Skin epidermis (tissue), 12 donors: Measurements from ENCODE around the gene TET2.
A peak's percentile ranks its signal among the peaks of the same experiment; 100 is the strongest.
"Not testable (repeated sequence)": the region's sequence is repeated elsewhere in the genome, so short reads cannot be mapped to it uniquely, and the experiment has no call there.

Experiments used
- H3K27ac ChIP-seq, 21 experiments: fragments of 200-600 bp; sonication (generic) in 11 of 21; one replicate each; pipeline ENCODE4 v1.5.0; 2020; ENCODE audit warnings: mild to moderate bottlenecking in 3 of 21, inconsistent platforms in 2 of 21, moderate library complexity in 2 of 21
- H3K4me3 ChIP-seq, 7 experiments: fragments of 200-600 bp; sonication (generic) in 2 of 7; one replicate each; pipeline ENCODE4 v1.5.0; 2020; ENCODE audit warnings: inconsistent platforms in 2 of 7, mild to moderate bottlenecking in 2 of 7, moderate library complexity in 1 of 7

TET2 gene

GRCh38 chr4:105276361-105277104 lies 129.9 kb downstream of the TET2 start:
- H3K27ac ChIP-seq: no peak overlapping the region
- H3K4me3 ChIP-seq: no peak overlapping the region

DNA sequence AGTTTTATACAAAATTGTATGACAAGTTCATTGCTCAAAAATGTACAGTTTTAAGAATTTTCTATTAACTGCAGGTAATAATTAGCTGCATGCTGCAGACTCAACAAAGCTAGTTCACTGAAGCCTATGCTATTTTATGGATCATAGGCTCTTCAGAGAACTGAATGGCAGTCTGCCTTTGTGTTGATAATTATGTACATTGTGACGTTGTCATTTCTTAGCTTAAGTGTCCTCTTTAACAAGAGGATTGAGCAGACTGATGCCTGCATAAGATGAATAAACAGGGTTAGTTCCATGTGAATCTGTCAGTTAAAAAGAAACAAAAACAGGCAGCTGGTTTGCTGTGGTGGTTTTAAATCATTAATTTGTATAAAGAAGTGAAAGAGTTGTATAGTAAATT lies 131.0 kb downstream of the TET2 start:
- no peak overlapping the region for H3K4me3 ChIP-seq
- no peak overlapping the region for H3K27ac ChIP-seq

- no peak overlapping the region for H3K27ac ChIP-seq
- H3K4me3 ChIP-seq: no peak overlapping the region
These were observed 132.6 kb downstream of the TET2 start for GRCh38 chr4:105279314-105279713.

DNA sequence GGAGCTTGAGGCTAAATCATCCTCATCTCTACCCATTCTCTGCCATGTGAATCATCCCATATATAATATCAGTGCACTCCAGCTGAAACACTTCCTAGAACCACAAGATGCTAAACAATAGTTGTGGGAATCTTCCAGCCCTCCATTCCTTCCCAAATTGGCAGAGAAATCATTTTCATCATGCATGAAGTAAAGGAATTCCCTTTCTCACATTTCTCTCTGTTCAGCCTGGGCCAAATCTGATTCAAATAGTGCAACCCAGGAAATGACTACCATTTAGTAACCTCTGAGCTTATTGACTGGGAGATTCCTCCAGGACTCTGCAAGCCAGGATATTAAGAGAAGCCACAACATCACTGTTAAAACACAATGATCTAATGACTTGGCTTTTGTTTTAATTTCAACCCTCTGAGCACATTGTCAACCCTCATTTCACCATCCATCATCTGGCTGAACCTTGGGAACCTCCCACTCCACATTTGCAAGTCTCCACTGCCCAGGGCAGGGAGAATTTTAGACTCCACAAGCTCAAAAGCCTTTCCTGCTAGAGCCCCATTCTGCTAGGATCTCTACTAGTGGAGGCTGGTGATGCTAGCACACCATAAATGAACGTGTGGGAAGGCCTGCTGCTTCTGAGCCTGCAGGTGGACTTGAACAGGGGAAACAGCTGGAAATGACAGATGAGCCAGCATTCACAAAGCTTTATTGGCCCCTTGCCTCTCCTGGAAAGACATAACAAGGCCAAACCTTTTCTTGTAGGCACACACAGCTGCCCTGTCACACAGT lies 133.9 kb downstream of the TET2 start:
- no peak overlapping the region for H3K27ac ChIP-seq

GRCh38 chr4:105281124-105281415 lies 134.4 kb downstream of the TET2 start:
- H3K4me3 ChIP-seq: no peak overlapping the region
- no peak overlapping the region for H3K27ac ChIP-seq

More for the DNA sequence above, 133.9 kb downstream of the TET2 start:
- H3K4me3 ChIP-seq: no peak overlapping the region

- Histone ChIP-seq H3K4me3 (no peak overlapping the region), H3K27ac (no peak overlapping the region)
These were observed 135.8 kb downstream of the TET2 start for GRCh38 chr4:105282489-105282888.

GRCh38 chr4:105283501-105283900 lies 136.8 kb downstream of the TET2 start:
- no peak overlapping the region for H3K27ac ChIP-seq
- no peak overlapping the region for H3K4me3 ChIP-seq

- Histone ChIP-seq H3K4me3 (no peak overlapping the region), H3K27ac (no peak overlapping the region)
These were observed 141.4 kb downstream of the TET2 start for GRCh38 chr4:105288121-105288520.

DNA sequence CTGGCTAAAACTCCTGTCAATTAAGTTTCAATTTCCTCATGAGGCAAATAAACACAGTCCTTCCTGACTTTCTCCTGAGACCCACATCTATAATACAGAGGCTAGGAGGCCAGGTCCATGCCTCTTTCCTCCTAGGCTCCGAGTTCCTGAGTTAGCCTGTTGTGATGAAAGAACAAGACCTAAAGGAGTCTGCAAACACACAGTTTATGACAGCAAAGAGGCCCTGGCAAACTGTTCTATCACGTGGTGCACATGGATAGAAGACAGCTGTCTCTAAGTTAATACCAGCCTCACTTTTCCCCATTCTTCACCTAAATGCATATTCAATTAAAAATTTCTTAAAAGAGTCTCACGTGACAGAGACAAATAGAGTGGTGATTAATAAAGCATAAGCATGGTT lies 145.2 kb downstream of the TET2 start:
- H3K27ac ChIP-seq: no peak overlapping the region
- H3K4me3 ChIP-seq: no peak overlapping the region

DNA sequence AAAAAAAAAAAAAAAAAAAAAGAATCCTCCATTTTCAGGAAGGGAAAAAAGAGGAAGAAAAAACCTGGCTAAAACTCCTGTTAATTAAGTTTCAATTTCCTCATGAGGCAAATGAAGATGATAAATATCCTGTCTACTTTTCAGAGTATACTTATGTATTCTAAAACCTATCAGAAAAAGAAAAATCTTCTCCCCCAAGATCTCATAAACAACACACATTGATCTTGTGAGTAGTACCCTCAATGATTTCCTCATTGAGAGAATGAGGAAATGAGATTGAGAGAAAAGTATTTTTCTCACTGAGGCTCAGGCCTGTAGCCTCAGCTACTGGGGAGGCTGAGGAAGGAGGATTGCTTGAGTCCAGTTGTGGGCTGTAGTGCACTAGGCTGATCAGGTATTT lies 146.7 kb downstream of the TET2 start:
- Histone ChIP-seq H3K4me3 (no peak overlapping the region), H3K27ac (peak overlapping the region in 1 of 21 experiments; percentile 24)

DNA sequence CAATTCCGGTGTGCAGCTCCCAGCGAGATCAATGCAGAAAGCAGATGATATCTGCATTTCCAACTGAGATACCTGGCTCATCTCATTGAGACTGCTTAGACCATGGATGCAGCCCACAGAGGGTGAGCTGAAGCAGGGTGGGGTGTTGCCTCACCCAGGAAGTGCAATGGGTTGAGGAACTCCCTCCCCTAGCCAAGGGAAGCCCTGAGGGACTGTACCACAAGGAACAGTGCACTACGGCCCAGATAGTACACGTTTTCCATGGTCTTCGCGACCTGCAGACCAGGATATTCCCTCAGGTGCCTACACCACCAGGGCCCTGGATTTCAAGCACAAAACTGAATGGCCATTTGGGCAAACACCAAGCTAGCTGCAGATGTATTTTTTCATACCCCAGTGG lies 150.0 kb downstream of the TET2 start:
- Histone ChIP-seq H3K27ac (no peak overlapping the region), H3K4me3 (no peak overlapping the region)

DNA sequence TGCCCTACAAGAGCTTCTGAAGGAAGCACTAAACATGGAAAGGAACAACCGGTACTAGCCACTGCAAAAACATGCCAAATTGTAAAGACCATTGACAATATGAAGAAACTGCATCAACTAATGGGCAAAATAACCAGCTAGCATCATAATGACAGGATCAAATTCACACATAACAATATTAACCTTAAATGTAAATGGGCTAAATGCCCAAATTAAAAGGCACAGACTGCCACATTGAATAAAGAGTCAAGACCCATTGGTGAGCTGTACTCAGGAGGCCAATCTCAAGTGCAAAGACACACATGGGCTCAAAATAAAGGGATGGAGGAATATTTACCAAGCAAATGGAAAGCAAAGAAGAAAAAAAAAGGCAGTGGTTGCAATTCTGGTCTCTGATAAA lies 152.4 kb downstream of the TET2 start:
- not testable (repeated sequence) for H3K4me3 ChIP-seq, H3K27ac ChIP-seq

DNA sequence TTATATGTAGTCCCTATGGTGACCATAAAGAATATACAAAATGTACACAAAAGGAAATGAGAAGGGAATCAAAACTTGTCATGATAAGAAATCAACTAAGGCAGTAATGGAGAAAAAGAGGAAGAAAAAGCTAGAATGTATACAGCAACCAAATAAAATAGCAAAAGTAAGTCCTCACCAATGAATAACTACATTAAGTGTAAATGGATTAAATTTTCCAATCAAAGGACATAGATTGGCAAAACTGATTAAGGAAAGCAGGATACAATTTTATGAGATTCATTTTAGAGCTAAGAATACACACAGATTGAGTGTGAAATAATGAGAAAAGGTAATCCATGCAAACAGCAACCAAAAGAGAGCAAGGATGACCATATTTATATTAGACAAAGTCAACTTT lies 157.4 kb downstream of the TET2 start:
- H3K4me3 ChIP-seq: no peak overlapping the region
- no peak overlapping the region for H3K27ac ChIP-seq

DNA sequence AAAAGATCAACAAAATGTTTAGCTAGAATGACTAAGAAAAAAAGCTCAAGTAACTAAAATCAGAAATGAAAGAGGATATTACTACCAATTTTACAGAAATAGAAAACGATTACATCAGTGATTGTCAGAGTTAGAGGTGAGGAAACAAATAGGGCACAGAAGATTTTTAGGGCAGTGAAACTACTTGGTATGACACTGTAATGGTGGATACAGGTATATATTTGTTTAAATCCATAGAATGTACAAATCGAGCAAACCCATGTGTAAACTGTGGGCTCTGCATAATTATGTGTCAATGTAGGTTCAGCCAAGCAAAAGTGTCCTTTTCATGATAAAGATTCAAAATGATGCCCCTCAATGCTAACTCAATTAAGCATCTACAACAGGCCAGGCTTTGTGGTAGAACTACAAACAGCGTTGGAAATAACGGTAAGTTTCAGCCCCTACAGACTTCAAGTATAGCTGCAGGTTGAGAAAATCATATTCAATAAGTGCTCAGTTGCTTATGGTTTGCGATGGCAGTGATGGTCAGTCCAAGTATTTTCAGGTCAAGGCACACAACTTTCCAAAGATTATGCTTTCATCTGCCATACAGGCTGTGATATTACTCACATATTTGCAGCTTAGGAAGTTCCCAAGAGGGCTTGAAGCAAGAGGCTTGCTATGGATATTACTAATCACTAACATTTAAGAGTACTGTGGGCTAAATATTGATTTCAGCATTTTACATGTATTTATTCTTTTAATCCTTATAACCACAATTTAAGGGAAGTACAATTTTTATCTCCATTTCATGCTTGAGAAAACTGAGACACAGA lies 158.6 kb downstream of the TET2 start:
- H3K27ac ChIP-seq: peak overlapping the region in 1 of 21 experiments; percentile 13

GRCh38 chr4:105306158-105306781 lies 159.6 kb downstream of the TET2 start:
- no peak overlapping the region for H3K27ac ChIP-seq
- no peak overlapping the region for H3K4me3 ChIP-seq

More for the DNA sequence above, 158.6 kb downstream of the TET2 start:
- no peak overlapping the region for H3K4me3 ChIP-seq

- no peak overlapping the region for H3K4me3 ChIP-seq
- H3K27ac ChIP-seq: no peak overlapping the region
These were observed 160.1 kb downstream of the TET2 start for GRCh38 chr4:105306820-105307219.

DNA sequence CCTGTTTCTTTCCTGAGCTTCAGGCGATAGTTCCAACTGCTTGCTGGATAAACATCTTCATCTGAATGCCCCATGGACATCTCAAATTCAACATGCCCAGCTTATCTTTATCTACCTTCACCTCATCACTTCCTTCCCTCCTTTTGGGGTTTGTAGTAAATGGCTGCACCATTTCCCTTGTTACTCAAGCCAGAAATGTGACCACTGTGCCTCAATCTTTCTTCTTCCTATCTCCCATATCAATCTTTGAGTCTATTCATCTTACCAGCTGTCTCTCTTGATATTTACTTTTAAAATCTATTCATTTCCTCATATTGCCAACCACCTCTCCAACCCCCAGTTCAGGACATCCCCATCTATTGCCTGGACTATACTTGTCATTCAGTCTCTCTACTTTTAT lies 171.8 kb downstream of the TET2 start:
- Histone ChIP-seq H3K27ac (no peak overlapping the region), H3K4me3 (no peak overlapping the region)

GRCh38 chr4:105327222-105327621 lies 180.5 kb downstream of the TET2 start:
- Histone ChIP-seq H3K27ac (no peak overlapping the region), H3K4me3 (no peak overlapping the region)

DNA sequence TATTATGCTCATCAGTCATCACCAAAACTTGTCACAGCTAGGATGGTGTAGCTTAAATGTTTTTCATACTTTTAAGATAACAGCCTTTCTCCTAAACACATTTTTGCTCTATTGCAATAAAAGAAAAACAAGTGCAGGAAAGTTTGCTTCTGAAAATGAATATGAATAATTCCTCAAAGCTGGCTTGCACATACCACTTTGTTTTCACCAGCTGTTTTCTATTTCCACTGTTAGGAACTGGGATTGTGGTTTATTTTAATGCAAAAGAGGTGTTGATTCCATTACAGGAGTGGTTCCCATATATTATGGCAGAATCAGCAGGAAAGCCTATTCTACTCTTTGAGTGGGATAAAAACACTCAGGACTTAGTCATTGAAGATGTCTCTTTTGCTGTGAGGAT lies 181.3 kb downstream of the TET2 start:
- Histone ChIP-seq H3K4me3 (no peak overlapping the region), H3K27ac (no peak overlapping the region)

DNA sequence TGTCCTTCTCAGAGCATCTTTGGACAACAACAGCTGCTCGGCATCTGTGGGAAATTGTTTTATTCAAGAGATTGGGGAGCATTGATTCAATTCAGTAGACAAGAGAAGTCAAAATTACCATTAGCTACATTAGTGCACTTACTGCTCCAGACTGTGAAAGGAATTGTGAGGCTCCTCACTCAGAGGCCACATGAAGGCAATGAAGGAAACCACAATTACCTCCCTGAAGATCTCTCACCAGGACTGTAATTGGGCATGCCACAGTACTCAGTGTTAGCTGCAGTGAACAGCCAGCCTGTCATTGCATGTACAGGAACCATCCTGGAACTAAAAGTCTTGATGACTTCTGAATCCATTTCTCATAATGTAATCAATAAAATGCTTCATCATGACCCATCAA lies 182.4 kb downstream of the TET2 start:
- no peak overlapping the region for H3K4me3 ChIP-seq
- no peak overlapping the region for H3K27ac ChIP-seq
